HAP-1 (cell line): ENCODE measurements around the gene PRM1.

Experiments
- DNase-seq, 2 experiments: peaks; one replicate each; pipeline ENCODE4 v3.0.0-alpha.2; 2016 to 2020; ENCODE audit warnings: low spot score in 2 of 2
- H3K27me3 ChIP-seq: fragments of 250-450 bp; sonication (Bioruptor Pico); 2 replicates; pipeline ENCODE4 v1.5.1; 2020; ENCODE audit warnings: low read depth, mild to moderate bottlenecking, moderate library complexity
- H3K36me3 ChIP-seq: fragments of 250-450 bp; sonication (Bioruptor Pico); replicated peaks from 2 replicates; pipeline ENCODE4 v1.5.1; 2020; ENCODE audit warnings: mild to moderate bottlenecking
- H3K4me1 ChIP-seq: fragments of 250-450 bp; sonication (Bioruptor Pico); 2 replicates; pipeline ENCODE4 v1.5.1; 2020; ENCODE audit warnings: mild to moderate bottlenecking
- H3K4me3 ChIP-seq: fragments of 250-450 bp; sonication (Bioruptor Pico); 2 replicates; pipeline ENCODE4 v1.5.1; 2020; ENCODE audit warnings: mild to moderate bottlenecking, moderate library complexity
- H3K9me3 ChIP-seq: fragments of 250-450 bp; sonication (Bioruptor Pico); 2 replicates; pipeline ENCODE4 v1.5.1; 2020; ENCODE audit warnings: mild to moderate bottlenecking, moderate library complexity
- in situ Hi-C: fragments of 300-500 bp; cut with MboI; formaldehyde crosslinking; loops from 3 replicates; pipeline ENCODE4 v1.14.3; 2020; ENCODE audit warnings: low sequenced_read_pairs, inconsistent platforms, mixed read lengths

PRM1 gene

DNA sequence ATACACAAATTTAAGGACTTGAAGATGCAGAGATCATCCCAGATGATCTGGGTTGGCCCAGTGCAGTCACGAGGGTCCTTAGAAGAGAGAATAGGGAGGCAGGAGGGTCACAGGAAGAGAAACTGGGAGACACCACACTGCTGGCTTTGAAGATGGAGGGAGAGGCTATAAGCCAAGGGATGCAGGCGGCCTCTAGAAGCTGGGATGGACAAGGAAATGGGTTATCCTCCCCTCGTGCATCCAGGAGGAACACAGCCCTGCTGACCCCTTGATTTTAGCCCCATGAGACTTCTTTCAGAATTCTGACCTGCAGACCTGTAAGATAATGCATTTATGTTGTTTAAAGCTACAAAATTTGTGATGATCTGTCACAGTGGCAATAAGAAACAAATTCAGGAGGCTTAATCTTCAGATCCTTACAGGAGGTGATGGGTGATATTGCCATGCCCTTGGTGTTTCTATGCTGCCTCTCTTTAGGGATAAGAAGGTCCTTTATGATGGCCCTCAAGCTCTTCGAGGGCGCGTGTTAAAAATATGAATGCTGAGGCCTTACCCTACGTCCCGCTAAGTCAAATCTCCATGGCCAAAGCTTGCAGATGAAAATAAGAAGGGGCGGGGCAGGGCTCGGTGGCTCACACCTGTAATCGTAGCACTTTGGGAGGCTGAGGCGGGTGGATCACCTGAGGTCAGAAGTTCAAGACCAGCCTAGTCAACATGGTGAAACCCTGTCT is 3.4 kb downstream of the PRM1 start:
- in situ Hi-C loops = no loop called here
- no peaks in the 10 kb centered on the region for H3K27me3 ChIP-seq
- DNase-seq = no peak
- H3K4me1 ChIP-seq = no peaks in the 10 kb centered on the region
- no peak overlapping the region for H3K4me3 ChIP-seq
- no peaks in the 10 kb centered on the region for H3K36me3 ChIP-seq
- H3K9me3 ChIP-seq = no peaks in the 10 kb centered on the region

DNA sequence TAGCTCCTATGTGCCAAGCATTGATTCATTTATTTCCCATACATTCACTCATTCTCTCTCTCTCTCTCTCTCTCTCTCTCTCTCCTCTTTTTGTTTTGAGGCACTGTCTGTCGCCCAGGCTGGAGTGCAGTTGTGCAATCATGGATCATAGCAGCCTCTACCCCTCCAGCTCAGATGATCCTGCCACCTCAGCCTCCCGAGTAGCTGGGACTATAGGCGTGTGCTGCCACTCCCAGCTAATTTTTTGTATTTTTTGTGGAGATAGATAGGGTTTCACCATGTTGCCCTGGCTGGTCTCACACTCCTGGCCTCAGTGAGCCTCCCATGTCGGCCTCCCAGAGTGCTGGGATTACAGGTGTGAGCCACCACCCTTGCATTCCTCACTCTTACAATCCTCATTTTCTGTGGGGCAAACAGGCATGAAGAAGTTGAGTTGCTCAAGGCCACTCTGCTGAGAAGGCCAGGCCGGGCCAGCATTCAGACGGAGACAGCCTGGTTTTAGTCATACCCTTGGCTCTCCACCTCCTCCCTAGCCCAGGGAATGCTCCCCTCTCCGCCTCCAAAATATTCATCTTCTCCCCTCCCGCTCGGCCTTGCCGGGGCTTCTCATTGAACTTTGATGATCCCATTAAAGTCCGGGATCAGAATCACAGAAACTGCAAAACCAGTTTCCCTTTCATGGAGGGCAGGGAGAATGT is 4.1 kb downstream of the PRM1 start:
- no peaks in the 10 kb centered on the region for H3K9me3 ChIP-seq
- H3K4me1 ChIP-seq = no peaks in the 10 kb centered on the region
- in situ Hi-C loops = no loop called here
- DNase-seq = no peak
- H3K27me3 ChIP-seq = no peaks in the 10 kb centered on the region
- H3K36me3 ChIP-seq = no peaks in the 10 kb centered on the region
- H3K4me3 ChIP-seq = no peak overlapping the region

DNA sequence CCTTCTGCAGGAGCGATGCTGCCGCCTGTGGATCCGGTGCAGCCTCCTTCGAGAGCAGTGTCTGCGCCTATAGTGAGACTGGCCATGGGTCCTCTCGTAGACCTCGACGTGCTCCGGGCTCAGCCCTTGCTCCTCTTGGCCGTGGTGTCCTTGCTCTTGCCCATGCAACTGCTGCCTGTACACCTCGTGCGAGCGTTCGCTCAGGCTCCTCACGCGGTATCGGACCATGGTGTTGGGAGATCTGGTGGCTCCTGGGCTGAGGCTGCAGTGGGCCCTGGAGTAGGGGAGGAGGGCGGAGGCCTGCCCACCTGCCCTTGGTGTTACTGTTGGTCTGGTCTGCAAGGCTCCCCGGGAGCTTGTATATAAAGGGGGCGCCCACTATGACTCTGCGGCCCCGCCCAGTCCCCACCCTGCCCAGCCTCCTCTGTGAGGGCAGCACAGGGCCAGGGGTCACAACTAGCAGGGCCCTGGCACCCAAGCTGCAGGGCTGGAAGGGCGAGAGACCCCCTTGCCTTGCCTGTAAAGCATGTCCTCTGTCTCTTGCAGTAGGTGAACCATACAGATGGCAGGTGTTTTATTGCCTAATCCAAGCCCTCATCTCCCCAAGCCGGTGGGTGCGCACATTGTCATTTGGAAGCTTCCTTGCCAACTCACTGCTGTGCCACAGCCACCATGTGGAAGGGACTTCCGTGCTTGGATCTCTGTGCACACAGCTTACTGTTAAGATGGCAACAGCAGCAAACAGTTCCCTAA is 4.8 kb downstream of the PRM1 start, which contains the start of gene PRM2:
TSS of gene PRM2 (minus strand) at position 338 of the 753 bp plus-strand sequence. CDS start at position 228, 110 bp downstream.
- Histone ChIP-seq H3K4me1 (no peaks in the 10 kb centered on the region), H3K4me3 (no peak within 1 kb of the TSS), H3K27me3 (no peaks in the 10 kb centered on the region), H3K9me3 (no peaks in the 10 kb centered on the region), H3K36me3 (no peaks in the 10 kb centered on the region)
- in situ Hi-C loops = no loop called here
- DNase-seq = no peak

DNA sequence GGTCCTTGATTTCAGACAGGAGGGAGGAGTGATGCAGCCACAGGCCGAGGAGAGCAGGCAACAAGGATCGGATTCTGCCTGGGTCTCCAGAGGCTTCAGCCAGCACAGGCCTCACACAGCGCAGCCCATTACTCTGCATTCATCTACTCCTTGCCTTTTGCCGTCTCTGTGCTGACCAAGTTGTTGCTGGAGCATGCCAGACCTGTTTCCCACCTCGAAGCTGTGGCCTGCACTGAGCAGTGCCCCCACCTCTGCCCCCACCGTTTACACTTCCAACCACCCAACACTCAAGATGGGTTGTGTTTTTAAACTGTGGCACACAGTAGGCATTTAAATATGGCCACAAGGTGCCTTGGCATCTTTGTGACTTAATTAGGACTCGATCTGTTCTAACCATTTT is 6.2 kb downstream of the PRM1 start:
- DNase-seq = no peak
- no peaks in the 10 kb centered on the region for H3K9me3 ChIP-seq
- in situ Hi-C loops = no loop called here

DNA sequence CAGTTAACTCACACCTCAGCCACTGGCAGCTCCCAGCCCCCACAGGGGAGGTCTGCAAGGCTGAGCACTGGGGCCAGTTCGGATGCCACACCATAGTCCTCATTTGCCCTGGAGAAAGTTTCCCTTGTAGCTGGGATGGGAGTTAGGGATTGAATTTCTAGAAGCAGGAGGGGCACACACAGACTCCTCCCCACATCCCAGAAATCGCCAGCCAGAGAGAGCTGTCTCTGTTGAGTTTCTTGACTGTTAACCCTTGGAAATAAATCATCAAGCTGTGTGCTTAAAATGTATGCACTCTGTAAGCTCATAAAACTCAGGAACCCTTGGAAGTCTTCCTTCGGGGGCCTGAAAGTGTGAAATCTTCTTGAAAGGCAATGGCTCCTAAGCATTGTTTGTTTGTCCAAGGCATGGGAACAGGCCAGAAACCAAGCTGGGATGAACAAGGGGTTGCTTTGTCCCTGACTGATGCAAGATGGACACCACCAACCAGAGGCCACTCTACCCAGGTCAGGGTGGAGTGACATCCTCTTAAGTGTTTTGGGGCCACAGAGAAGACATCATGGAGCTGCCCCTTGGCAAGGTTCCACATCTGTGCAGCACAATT is 7.3 kb downstream of the PRM1 start:
- Histone ChIP-seq H3K4me3 (no peak overlapping the region), H3K4me1 (no peaks in the 10 kb centered on the region), H3K36me3 (no peaks in the 10 kb centered on the region), H3K9me3 (no peaks in the 10 kb centered on the region), H3K27me3 (no peaks in the 10 kb centered on the region)
- DNase-seq = no peak
- in situ Hi-C loops = no loop called here

More for the DNA sequence above, 6.2 kb downstream of the PRM1 start:
- Histone ChIP-seq H3K4me1 (no peaks in the 10 kb centered on the region), H3K27me3 (no peaks in the 10 kb centered on the region), H3K36me3 (no peaks in the 10 kb centered on the region), H3K4me3 (no peak overlapping the region)

DNA sequence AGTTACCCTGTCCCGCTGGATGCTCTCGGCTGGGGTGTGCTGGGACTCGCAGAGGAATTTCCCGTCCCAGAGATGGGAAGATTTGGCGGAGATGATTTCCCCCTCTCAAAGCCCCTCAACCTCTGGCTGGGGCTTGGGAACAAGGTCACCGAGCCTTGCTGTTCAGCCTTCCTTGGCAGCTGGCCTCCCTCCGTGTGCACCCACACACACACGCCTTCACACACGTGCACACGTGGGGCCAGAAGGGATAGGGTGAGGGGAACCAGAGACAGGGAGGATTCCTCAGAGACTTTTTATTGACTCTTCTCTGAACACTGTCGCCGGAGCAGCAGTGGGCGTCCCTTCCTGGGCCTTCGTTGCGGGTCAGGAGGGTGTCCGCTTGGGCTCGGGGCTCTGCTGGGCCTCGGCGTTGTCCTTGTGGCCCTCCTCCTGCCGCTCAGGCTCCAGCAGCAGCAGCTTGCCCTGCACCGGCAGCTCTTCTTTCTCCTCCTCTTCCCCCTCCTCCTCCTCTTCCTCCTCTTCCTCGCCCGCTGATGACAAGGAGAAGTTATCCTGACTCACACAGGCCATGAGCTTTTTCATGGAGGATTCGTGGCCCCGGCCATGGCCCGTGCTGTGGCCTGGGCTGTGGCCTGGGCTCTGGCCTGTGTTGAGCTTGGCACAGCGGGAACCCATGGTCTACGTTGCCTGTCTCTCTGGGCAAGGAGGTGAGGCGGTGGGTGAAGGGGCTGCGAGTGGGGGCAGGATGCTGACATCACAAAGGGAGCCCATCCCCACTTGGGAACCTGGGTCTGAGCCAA is 8.0 kb downstream of the PRM1 start, which contains the start of gene PRM3:
TSS of gene PRM3 (minus strand) at position 709 of the 800 bp plus-strand sequence. CDS start at position 675, 34 bp downstream.
- DNase-seq = no peak
- in situ Hi-C loops = no loop called here
- H3K36me3 ChIP-seq = no peaks in the 10 kb centered on the region
- H3K27me3 ChIP-seq = no peaks in the 10 kb centered on the region
- no peaks in the 10 kb centered on the region for H3K4me1 ChIP-seq
- no peaks in the 10 kb centered on the region for H3K9me3 ChIP-seq
- no peak within 1 kb of the TSS for H3K4me3 ChIP-seq

DNA sequence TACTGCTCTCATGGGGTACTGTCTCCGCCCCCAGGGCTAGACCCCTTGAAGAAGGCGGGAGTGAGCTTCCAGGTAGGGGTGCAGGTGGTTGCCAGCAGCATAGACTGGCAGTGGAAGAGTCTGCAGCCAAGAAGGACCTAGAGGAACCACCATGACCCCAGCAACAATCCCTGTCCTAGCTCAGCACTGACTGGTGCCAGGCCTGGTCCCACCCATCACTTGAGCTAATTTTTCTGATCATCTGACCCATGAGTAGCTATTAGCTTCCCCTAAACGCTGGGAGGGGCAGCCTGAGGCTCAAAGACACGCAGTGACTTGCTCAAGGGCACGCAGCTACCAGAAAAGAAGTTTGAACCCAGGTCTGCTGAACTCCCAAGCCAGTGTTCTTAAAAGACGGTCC is 8.6 kb downstream of the PRM1 start:
- H3K9me3 ChIP-seq = no peaks in the 10 kb centered on the region
- no peaks in the 10 kb centered on the region for H3K36me3 ChIP-seq
- DNase-seq = no peak
- H3K4me1 ChIP-seq = no peaks in the 10 kb centered on the region
- H3K27me3 ChIP-seq = no peaks in the 10 kb centered on the region
- H3K4me3 ChIP-seq = no peak overlapping the region
- in situ Hi-C loops = no loop called here

DNA sequence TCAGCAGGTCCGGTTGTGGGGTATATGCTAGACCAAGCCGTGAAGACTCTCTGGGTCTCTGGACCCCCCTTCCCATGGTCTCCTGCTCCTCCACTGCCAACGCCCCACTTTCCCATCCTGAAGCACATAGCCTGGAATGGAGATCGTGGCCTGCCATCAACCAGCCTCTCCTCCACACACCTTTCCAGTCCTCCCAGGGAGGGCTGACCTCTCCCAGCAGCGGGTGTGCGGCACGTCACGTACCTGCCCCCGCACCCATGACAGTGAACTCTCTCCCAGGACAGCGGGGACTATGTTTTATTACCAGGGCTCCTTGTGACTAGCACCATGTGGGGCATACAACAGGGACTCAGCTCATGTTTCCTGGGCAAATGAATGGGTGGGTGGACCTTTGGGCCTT is 9.5 kb downstream of the PRM1 start:
- no peaks in the 10 kb centered on the region for H3K27me3 ChIP-seq
- H3K9me3 ChIP-seq = no peaks in the 10 kb centered on the region
- no peak for DNase-seq
- in situ Hi-C loops = no loop called here
- H3K4me1 ChIP-seq = no peaks in the 10 kb centered on the region
- H3K4me3 ChIP-seq = no peak overlapping the region
- no peaks in the 10 kb centered on the region for H3K36me3 ChIP-seq

DNA sequence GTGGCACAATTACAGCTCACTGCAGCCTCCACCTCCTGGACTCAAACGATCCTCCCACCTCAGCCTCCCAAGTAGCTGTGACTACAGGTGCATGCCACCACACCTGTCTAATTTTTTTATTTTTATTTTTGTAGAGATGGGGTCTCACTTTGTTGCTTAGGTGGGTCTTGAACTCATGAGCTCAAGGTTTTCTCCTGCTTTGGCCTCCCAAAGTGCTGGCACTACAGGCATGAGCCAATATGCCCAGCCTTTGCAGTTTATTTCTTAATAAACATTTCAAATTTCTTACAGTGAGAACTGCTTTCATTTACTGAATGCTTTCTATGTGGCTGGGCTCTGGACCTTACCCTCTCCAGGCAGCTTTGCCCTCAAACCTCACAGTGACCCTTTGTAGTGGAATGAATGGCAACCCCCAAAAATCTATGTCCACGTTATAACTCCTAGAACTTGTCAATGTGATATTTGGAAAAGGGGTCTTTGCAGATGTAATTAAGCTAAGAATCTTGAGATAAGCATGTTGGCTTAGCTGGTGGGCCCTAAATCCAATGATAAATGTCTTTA is 10.4 kb downstream of the PRM1 start:
- Histone ChIP-seq H3K27me3 (no peaks in the 10 kb centered on the region), H3K9me3 (no peaks in the 10 kb centered on the region), H3K36me3 (no peaks in the 10 kb centered on the region), H3K4me3 (no peak overlapping the region), H3K4me1 (no peaks in the 10 kb centered on the region)
- in situ Hi-C loops = no loop called here
- DNase-seq = no peak

DNA sequence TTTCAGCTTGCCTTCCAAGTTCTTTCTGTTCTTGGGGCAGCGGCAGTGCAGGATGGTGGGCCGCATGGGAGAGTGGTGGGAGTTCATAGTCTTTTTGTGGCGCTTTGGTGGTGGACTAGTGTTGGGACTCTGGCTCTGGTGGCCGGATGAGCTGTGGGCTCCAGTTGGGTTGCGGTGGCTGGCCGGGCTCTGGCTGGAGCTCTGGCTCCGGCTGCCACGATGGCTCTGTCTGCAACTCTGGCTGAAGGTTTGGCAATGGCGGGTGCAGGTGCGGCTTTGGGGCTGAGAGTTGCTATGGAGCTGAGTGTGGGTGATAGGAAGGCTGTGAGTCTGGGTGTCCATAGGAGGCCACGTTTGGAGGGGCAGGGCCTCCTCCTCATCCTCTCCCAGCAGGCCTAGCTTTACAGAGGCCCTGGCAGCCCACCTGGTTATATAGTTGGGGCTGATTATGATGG is 12.2 kb downstream of the PRM1 start, which contains the start of gene TNP2:
TSS of gene TNP2 (minus strand) at position 405 of the 455 bp plus-strand sequence. CDS start at position 342, 63 bp downstream.
- no peaks in the 10 kb centered on the region for H3K9me3 ChIP-seq
- no peak within 1 kb of the TSS for H3K4me3 ChIP-seq
- DNase-seq = no peak
- H3K4me1 ChIP-seq = no peaks in the 10 kb centered on the region
- H3K27me3 ChIP-seq = no peaks in the 10 kb centered on the region
- H3K36me3 ChIP-seq = no peaks in the 10 kb centered on the region
- in situ Hi-C loops = no loop called here

DNA sequence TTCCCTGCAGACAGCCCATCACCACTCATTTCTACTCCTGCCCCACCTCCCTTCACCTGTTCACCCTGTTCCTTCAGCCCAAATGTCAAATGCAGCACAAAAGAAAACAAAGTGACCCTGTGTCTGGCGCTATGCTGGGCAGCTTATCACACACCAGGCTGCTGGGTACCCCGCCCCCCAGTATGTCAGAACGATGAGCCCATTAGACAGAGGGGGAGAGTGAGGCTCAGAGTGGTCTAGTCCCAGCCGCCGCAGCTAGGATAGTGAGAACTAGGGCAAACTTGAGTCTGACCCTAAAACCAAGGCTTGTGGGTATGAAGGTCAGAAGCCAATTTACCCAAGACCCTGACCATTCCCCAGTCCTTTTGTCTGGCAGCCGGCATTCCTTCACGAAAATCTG is 16.0 kb downstream of the PRM1 start:
- Histone ChIP-seq H3K27me3 (no peaks in the 10 kb centered on the region), H3K36me3 (no peaks in the 10 kb centered on the region), H3K4me1 (no peaks in the 10 kb centered on the region), H3K9me3 (no peaks in the 10 kb centered on the region), H3K4me3 (no peak overlapping the region)
- DNase-seq = no peak
- in situ Hi-C loops = no loop called here

DNA sequence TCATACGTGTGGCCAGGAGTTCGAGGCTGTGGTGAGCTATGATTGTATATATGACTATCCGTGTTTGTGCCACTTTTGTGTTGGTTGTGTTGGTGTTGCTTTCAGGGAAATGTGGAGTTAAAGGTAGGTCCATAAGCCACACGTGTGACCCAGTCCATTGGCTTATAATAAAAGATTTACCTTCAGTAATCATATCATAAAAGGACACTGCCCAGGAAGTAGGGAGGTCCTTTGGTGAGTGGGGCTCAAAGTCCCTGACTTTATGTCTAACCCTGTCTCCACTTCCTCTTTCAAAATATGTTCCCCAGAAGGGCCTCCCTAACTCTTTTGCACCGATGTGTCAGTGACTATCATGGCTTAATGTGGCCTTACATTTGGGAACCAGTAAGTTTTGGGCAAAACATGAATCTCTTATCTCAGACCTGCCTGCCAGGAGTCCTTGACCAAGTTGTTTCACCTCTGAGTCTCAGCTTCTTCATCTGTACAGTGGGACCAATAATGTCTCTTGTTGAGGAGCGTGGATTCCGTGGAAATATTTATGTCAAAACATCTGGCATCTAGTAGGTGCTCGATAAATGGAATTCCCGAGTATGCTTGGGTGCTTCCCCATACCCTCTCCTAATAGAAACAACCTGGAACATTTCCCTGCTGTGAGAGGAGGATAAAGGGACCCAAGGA is 16.8 kb downstream of the PRM1 start:
- no peaks in the 10 kb centered on the region for H3K27me3 ChIP-seq
- no peaks in the 10 kb centered on the region for H3K36me3 ChIP-seq
- DNase-seq = no peak
- in situ Hi-C loops = loop anchor here (5.0 kb wide), 1 partner anchor 297 kb away; no protein-coding TSS in a partner anchor
- no peak overlapping the region for H3K4me3 ChIP-seq
- H3K9me3 ChIP-seq = no peaks in the 10 kb centered on the region
- H3K4me1 ChIP-seq = no peaks in the 10 kb centered on the region
